GM19452 (cell line): ENCODE data around the gene HES4.
"Not testable (repeated sequence)": the region's sequence is repeated elsewhere in the genome, so short reads cannot be mapped to it uniquely, and the experiment has no call there.

Experiments used
- ATAC-seq: cut with Tn5 transposase; IDR thresholded peaks from one replicate; pipeline ENCODE4 v1.9.1; 2021; ENCODE audit not compliant: unreplicated experiment

The HES4 gene

GRCh38 chr1:1000357-1001056 is 610 bp upstream of the HES4 start:
- ATAC-seq = no peak

- ATAC-seq = no peak
Measured at GRCh38 chr1:998995-999724, 737 bp downstream of the HES4 start.

GRCh38 chr1:998745-998994 is 1.2 kb downstream of the HES4 start:
- no peak for ATAC-seq

- ATAC-seq = no peak
Measured at GRCh38 chr1:997993-998744, 1.7 kb downstream of the HES4 start.

- ATAC-seq = no peak
Measured at GRCh38 chr1:997713-997992, 2.2 kb downstream of the HES4 start.

- ATAC-seq = no peak
Measured at GRCh38 chr1:996851-997712, 2.8 kb downstream of the HES4 start.

GRCh38 chr1:995665-996633 is 3.9 kb downstream of the HES4 start:
- no peak for ATAC-seq

- ATAC-seq = not testable (repeated sequence)
Measured at GRCh38 chr1:994546-994945, 5.4 kb downstream of the HES4 start.

GRCh38 chr1:993379-993995 is 6.4 kb downstream of the HES4 start:
- ATAC-seq = no peak

GRCh38 chr1:992362-992761 is 7.5 kb downstream of the HES4 start:
- ATAC-seq = no peak

- ATAC-seq = no peak
Measured at GRCh38 chr1:991895-992294, 8.0 kb downstream of the HES4 start.

- ATAC-seq = not testable (repeated sequence)
Measured at GRCh38 chr1:991275-991674, 8.6 kb downstream of the HES4 start.

- ATAC-seq = not testable (repeated sequence)
Measured at GRCh38 chr1:988061-988460, 11.8 kb downstream of the HES4 start.

GRCh38 chr1:985126-985525 is 14.8 kb downstream of the HES4 start:
- ATAC-seq = no peak

GRCh38 chr1:984476-984814 is 15.5 kb downstream of the HES4 start:
- no peak for ATAC-seq

- ATAC-seq = no peak
Measured at GRCh38 chr1:983798-984475, 16.0 kb downstream of the HES4 start.

GRCh38 chr1:982765-983436 is 17.0 kb downstream of the HES4 start:
- no peak for ATAC-seq

- no peak for ATAC-seq
Measured at GRCh38 chr1:981955-982558, 17.8 kb downstream of the HES4 start, which contains the start of gene PERM1. Gene PERM1, minus strand, starts transcription at chr1:982093. Its CDS starts 1,064 bp downstream, at chr1:981029.
